Endothelial cell of umbilical vein (primary cell): ENCODE data around the gene ZBTB22. TPM values are rescaled to one million over a fixed set of nuclear protein-coding genes. Genes with fewer than 3 reads are reported as not detected.

Source experiments
- BruUV-seq: library from RNA; stranded (reverse); fragments of 400-500 nt; replicated peaks from 2 replicates; lab custom pipeline; 2021; lab: Mats Ljungman, UMichigan
- CTCF ChIA-PET: fragments of 300-600, 350-600 bp; sonication (Branson Sonifier 250); formaldehyde crosslinking; loops from one replicate; lab custom pipeline; 2021; ENCODE audit warnings: antibody characterized with exemption, inconsistent platforms; lab: Charles Lee
- POLR2A ChIA-PET: fragments of 300-600, 350-600 bp; sonication (Branson Sonifier 250); formaldehyde crosslinking; loops from one replicate; lab custom pipeline; 2021; ENCODE audit warnings: antibody characterized with exemption, inconsistent platforms; lab: Charles Lee
- DNase-seq: peaks from one replicate; pipeline ENCODE4 v3.0.0-alpha.2; 2011; ENCODE audit warnings: low read depth, low spot score
- FAIRE-seq: peaks from 2 replicates; lab custom pipeline; 2011; peaks lifted over from hg19 to GRCh38; lab: Jason Lieb, UNC
- H2AFZ ChIP-seq: 2 replicates; pipeline ENCODE4 v1.6.0; 2012; ENCODE audit warnings: low read depth, low read length, control low read depth, inconsistent platforms
- H3K27ac ChIP-seq: 2 replicates; pipeline ENCODE4 v1.5.1; 2011; ENCODE audit warnings: low read depth, mild to moderate bottlenecking, control low read depth, low read length, moderate library complexity; ENCODE audit not compliant: insufficient read depth
- H3K27me3 ChIP-seq, 2 experiments: 2 replicates each; pipeline versions ENCODE4 v1.6.0 to v1.6.1; 2011; ENCODE audit warnings: low read length in 2 of 2, mixed read lengths in 1 of 2; ENCODE audit not compliant: control insufficient read depth in 2 of 2, insufficient read depth in 2 of 2
- H3K36me3 ChIP-seq, 2 experiments: 2 replicates in 1 of 2; 3 replicates in 1 of 2; pipeline ENCODE4 v1.5.1; 2011; ENCODE audit warnings: low read length in 2 of 2, mild to moderate bottlenecking in 1 of 2, moderate library complexity in 1 of 2; ENCODE audit not compliant: control insufficient read depth in 2 of 2, insufficient read depth in 2 of 2; ENCODE audit errors: extremely low read depth in 1 of 2
- H3K4me1 ChIP-seq: 3 replicates; pipeline ENCODE4 v1.5.1; 2011; ENCODE audit warnings: mild to moderate bottlenecking, low read length; ENCODE audit not compliant: control insufficient read depth, insufficient read depth; ENCODE audit errors: extremely low read depth
- H3K4me2 ChIP-seq: 2 replicates; pipeline ENCODE4 v1.6.1; 2011; ENCODE audit warnings: low read length, control low read depth, mixed read lengths; ENCODE audit not compliant: insufficient read depth
- H3K4me3 ChIP-seq, 3 experiments: fragments of 200-600 bp in 1 of 3; sonication (generic), shearing (Covaris generic) in 1 of 3; replicated peaks in 1 of 3; 2 replicates each; pipeline ENCODE4 v1.5.1; 2011 to 2016; ENCODE audit warnings: control low read depth in 3 of 3, low read length in 3 of 3, mild to moderate bottlenecking in 2 of 3, inconsistent platforms in 1 of 3, low read depth in 1 of 3, moderate library complexity in 1 of 3; ENCODE audit not compliant: insufficient read depth in 1 of 3
- H3K79me2 ChIP-seq: 2 replicates; pipeline ENCODE4 v1.6.0; 2012; ENCODE audit warnings: low read length, inconsistent platforms; ENCODE audit not compliant: control insufficient read depth, insufficient read depth
- H3K9ac ChIP-seq: replicated peaks from 2 replicates; pipeline ENCODE3; 2011; ENCODE audit warnings: low read length, control low read depth; ENCODE audit not compliant: insufficient read depth; ENCODE audit errors: extremely low read depth
- H3K9me1 ChIP-seq: replicated peaks from 3 replicates; pipeline ENCODE4 v1.6.0; 2011; ENCODE audit warnings: mild to moderate bottlenecking, low read length; ENCODE audit not compliant: control insufficient read depth, insufficient read depth; ENCODE audit errors: extremely low read depth
- H3K9me3 ChIP-seq: replicated peaks from 2 replicates; pipeline ENCODE4 v1.5.1; 2012; ENCODE audit warnings: low read length, inconsistent platforms; ENCODE audit not compliant: control insufficient read depth, insufficient read depth
- H4K20me1 ChIP-seq: replicated peaks from 2 replicates; pipeline ENCODE3; 2011; ENCODE audit warnings: mild to moderate bottlenecking, low read length; ENCODE audit not compliant: control insufficient read depth, insufficient read depth; ENCODE audit errors: extremely low read depth
- FOS ChIP-seq: IDR thresholded peaks from 2 replicates; pipeline ENCODE4 v1.6.1; 2011; ENCODE audit warnings: mild to moderate bottlenecking, low read length, moderate library complexity, borderline replicate concordance; ENCODE audit not compliant: insufficient read depth
- GATA2 ChIP-seq: IDR thresholded peaks from 2 replicates; pipeline ENCODE4 v1.7.0; 2011; ENCODE audit warnings: low read depth, mild to moderate bottlenecking, moderate library complexity, mixed read lengths, low read length; ENCODE audit not compliant: insufficient read length, insufficient read depth
- MYC ChIP-seq: IDR thresholded peaks from one replicate; pipeline ENCODE4 v1.6.1; 2011; ENCODE audit warnings: mild to moderate bottlenecking, low read depth, low read length
- POLR2AphosphoS5 ChIP-seq: IDR thresholded peaks from 2 replicates; pipeline ENCODE4 v1.6.1; 2012; ENCODE audit warnings: low read depth, mild to moderate bottlenecking, control low read depth, low read length, moderate library complexity; ENCODE audit not compliant: insufficient read depth
- dilution Hi-C: fragments of 300-500 bp; cut with MboI; formaldehyde crosslinking; loops from one replicate; pipeline ENCODE4 v1.15.0; 2019; ENCODE audit warnings: low sequenced_read_pairs; ENCODE audit not compliant: extremely low pct_ligation_motif_present
- intact Hi-C: fragments of 100-400 bp; cut with micrococcal nuclease; formaldehyde crosslinking; loops from one replicate; pipeline ENCODE4 v1.10.0; 2022
- polyA plus RNA-seq, 4 experiments: library from polyadenylated mRNA; depleted of rRNA in 3 of 4; stranded (reverse) in 3 of 4; unstranded in 1 of 4; fragments of >200 nt; gene quantifications; 2 replicates each; pipeline versions ENCODE4 v1.2.1 to v1.2.3, GENCODE V29; 2011 to 2012; ENCODE audit warnings: missing spikeins in 1 of 4
- total RNA-seq: library from RNA; stranded (reverse); gene quantifications from 2 replicates; pipeline ENCODE4 v1.2.3, GENCODE V29; 2021

ZBTB22 gene
- total and polyA plus RNA-seq, 2 donors (not counting 3 experiments of a cell fraction or from before 2014, with no cell fraction given): 12.6 to 15.4 TPM

DNA sequence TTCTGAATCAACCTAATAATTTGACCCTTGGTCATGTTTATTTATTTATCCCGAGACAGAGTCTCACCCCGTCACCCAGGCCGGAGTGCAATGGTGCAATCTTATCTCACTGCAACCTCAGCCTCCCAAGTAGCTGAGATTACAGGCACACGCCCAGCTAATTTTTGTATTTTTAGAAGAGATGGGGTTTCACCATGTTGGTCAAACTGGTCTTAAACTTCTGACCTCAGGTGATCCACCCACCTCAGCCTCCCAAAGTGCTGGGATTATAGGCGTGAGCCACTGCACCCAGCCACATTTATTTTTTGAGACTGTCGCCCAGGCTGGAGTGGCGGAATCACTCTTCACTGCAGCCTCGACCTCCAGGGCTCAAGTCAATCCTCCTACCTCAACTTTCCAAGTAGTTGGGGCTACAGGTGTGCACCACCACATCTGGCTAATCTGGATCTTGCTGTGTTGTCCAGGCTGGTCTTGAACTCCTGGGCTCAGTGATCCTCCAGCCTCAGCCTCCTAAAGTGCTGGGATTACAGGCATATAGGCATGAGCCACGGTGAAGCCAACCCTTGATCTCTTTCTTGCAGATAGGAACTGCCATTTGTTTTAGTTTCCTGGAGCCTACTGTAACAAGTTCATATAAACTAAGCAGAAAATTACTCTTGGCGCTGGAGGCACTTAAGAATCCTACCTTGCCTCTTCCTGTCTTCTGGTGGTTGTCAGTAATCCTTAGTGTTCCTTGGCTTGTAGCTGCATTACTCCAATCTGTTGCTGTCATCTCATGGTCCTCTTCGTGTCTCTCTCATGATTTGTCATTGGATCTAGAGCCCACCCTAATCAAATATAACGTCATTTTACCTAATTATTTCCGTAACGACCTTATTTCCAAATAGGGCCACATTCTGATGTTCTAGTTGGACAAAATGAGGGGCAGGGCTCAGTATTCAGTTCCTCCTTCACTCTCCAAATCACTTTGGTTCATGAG lies 43.3 kb downstream of the ZBTB22 start:
- dilution Hi-C loops (no loop called here), intact Hi-C loops (loop anchor here (2.0 to 5.0 kb wide), 2 partner anchors 73 to 153 kb away; partner anchors contain the start of genes RXRB and SLC39A7)
- peak overlapping the region; percentile 2 to 86 (median 83) for H3K4me3 ChIP-seq
- H3K4me2 ChIP-seq: peak overlapping the region; percentile 97
- H3K4me1 ChIP-seq: peaks cover 48% of the 10 kb centered on the region
- H3K79me2 ChIP-seq: peaks cover 48% of the 10 kb centered on the region
- H3K36me3 ChIP-seq: peaks cover 8 to 23% of the 10 kb centered on the region in 2 experiments
- TF ChIP-seq GATA2 (no peak), FOS (no peak), MYC (no peak), POLR2AphosphoS5 (no peak)
- no peak overlapping the region for H2AFZ ChIP-seq
- BruUV-seq: no TSS peak
- no peaks in the 10 kb centered on the region for H3K9me3 ChIP-seq
- no peaks in the 10 kb centered on the region for H3K9me1 ChIP-seq
- H3K27ac ChIP-seq: no peak overlapping the region
- DNase-seq (no peak), FAIRE-seq (no peak)
- H4K20me1 ChIP-seq: peaks cover 5% of the 10 kb centered on the region
- H3K9ac ChIP-seq: no peak overlapping the region
- ChIA-PET POLR2A (no interaction called here), CTCF (no interaction called here)
- no peaks in the 10 kb centered on the region for H3K27me3 ChIP-seq
